ENCODE measurements around the gene KMT2E.

Gene KMT2E

GRCh38 chr7:105055084-105055483 lies 41.1 kb downstream of the KMT2E start (continued):
- no peak for TF ChIP-seq PATZ1 (CRISPR knock-in tag; IDR thresholded peaks at IDR 0.05; ENCODE audit: borderline replicate concordance)
- TF ChIP-seq ISL1 (CRISPR knock-in tag; IDR thresholded peaks at IDR 0.05) = no peak

- no peak for ATAC-seq
Observed at GRCh38 chr7:105055621-105056020, 41.6 kb downstream of the KMT2E start.

GRCh38 chr7:105057472-105057871 lies 43.5 kb downstream of the KMT2E start:
- no peak for ATAC-seq
- TF ChIP-seq TCF4 (CRISPR knock-in tag; IDR thresholded peaks at IDR 0.05; ENCODE audit: borderline replicate concordance) = no peak
- no peak for TF ChIP-seq CSDC2 (CRISPR knock-in tag; IDR thresholded peaks at IDR 0.05)

More at GRCh38 chr7:105055621-105056020, 41.6 kb downstream of the KMT2E start:
- TF ChIP-seq PATZ1 (CRISPR knock-in tag; IDR thresholded peaks at IDR 0.05; ENCODE audit: borderline replicate concordance) (no peak), SNAI2 (CRISPR knock-in tag; IDR thresholded peaks at IDR 0.05) (no peak), CSDC2 (CRISPR knock-in tag; IDR thresholded peaks at IDR 0.05) (no peak), ZNF8 (CRISPR knock-in tag; IDR thresholded peaks at IDR 0.05) (no peak), RARB (CRISPR knock-in tag; IDR thresholded peaks at IDR 0.05) (no peak), PPARA (CRISPR knock-in tag; IDR thresholded peaks at IDR 0.05; ENCODE audit: borderline replicate concordance) (no peak), TCF4 (CRISPR knock-in tag; IDR thresholded peaks at IDR 0.05; ENCODE audit: borderline replicate concordance) (no peak), POU6F1 (CRISPR knock-in tag; IDR thresholded peaks at IDR 0.05; ENCODE audit: borderline replicate concordance, low read depth) (no peak), ZFP3 (CRISPR knock-in tag; IDR thresholded peaks at IDR 0.05) (no peak), CREB5 (CRISPR knock-in tag; IDR thresholded peaks at IDR 0.05; ENCODE audit: low read depth) (no peak), CSRNP3 (CRISPR knock-in tag; IDR thresholded peaks at IDR 0.05) (no peak), ZNF565 (CRISPR knock-in tag; conservative IDR thresholded peaks at IDR 0.05; ENCODE audit: low read depth) (no peak), OSR1 (CRISPR knock-in tag; IDR thresholded peaks at IDR 0.05) (no peak)

- ATAC-seq = peak; percentile 14; the same call in 1 of the 3 replicates
- no peak for TF ChIP-seq CSDC2 (CRISPR knock-in tag; IDR thresholded peaks at IDR 0.05)
- no peak for TF ChIP-seq RARB (CRISPR knock-in tag; IDR thresholded peaks at IDR 0.05)
- no peak for TF ChIP-seq OSR1 (CRISPR knock-in tag; IDR thresholded peaks at IDR 0.05)
- TF ChIP-seq CSRNP3 (CRISPR knock-in tag; IDR thresholded peaks at IDR 0.05) = no peak
- TF ChIP-seq ZNF8 (CRISPR knock-in tag; IDR thresholded peaks at IDR 0.05) = no peak
- TF ChIP-seq TSHZ2 (CRISPR knock-in tag; IDR thresholded peaks at IDR 0.05) = no peak
- TF ChIP-seq ARNTL (CRISPR knock-in tag; IDR thresholded peaks at IDR 0.05; ENCODE audit: borderline replicate concordance, low read depth) = no peak
- no peak for TF ChIP-seq TOX (CRISPR knock-in tag; IDR thresholded peaks at IDR 0.05; ENCODE audit: borderline replicate concordance)
- no peak for TF ChIP-seq TCF4 (CRISPR knock-in tag; IDR thresholded peaks at IDR 0.05; ENCODE audit: borderline replicate concordance)
- no peak for TF ChIP-seq PATZ1 (CRISPR knock-in tag; IDR thresholded peaks at IDR 0.05; ENCODE audit: borderline replicate concordance)
- TF ChIP-seq GLIS3 (CRISPR knock-in tag; IDR thresholded peaks at IDR 0.05) = no peak
- no peak for TF ChIP-seq ZC3H10 (CRISPR knock-in tag; IDR thresholded peaks at IDR 0.05)
- TF ChIP-seq ZFP3 (CRISPR knock-in tag; IDR thresholded peaks at IDR 0.05) = no peak
- no peak for TF ChIP-seq SNAI2 (CRISPR knock-in tag; IDR thresholded peaks at IDR 0.05)
- no peak for TF ChIP-seq ESRRG (CRISPR knock-in tag; IDR thresholded peaks at IDR 0.05)
- TF ChIP-seq PPARA (CRISPR knock-in tag; IDR thresholded peaks at IDR 0.05; ENCODE audit: borderline replicate concordance) = no peak
Observed at GRCh38 chr7:105060437-105060836, 46.4 kb downstream of the KMT2E start.

Data from SK-N-SH treated with all-trans-retinoic acid at 6 μM for 48 hours (cell line).